Left lung (tissue), 10 donors: Measurements from ENCODE around the gene CRIP3. TPM values are rescaled to one million over a fixed set of nuclear protein-coding genes. Genes with fewer than 3 reads are reported as not detected.
A peak's percentile ranks its signal among the peaks of the same experiment; 100 is the strongest.

Experiments
- ATAC-seq: fragments of 200-7000 bp; cut with Tn5 transposase; one replicate; pipeline ENCODE4 v1.9.1; 2020; ENCODE audit warnings: moderate library complexity
- DNase-seq, 4 donors: peaks; one replicate each; pipeline ENCODE4 v3.0.0-alpha.2; 2013 to 2020
- H3K27ac ChIP-seq, 2 donors: fragments of 200-600 bp; sonication (generic) in 1 of 2; one replicate each; pipeline versions ENCODE4 v1.5.0 to v1.8.0; 2020 to 2021
- H3K27me3 ChIP-seq, 2 donors: fragments of 200-600 bp; sonication (generic) in 1 of 2; one replicate each; pipeline versions ENCODE4 v1.5.0 to v1.8.0; 2020 to 2021
- H3K36me3 ChIP-seq, 2 donors: fragments of 200-600 bp; sonication (generic) in 1 of 2; one replicate each; pipeline versions ENCODE4 v1.5.0 to v1.8.0; 2020 to 2021
- H3K4me1 ChIP-seq, 2 donors: fragments of 200-600 bp; one replicate each; pipeline ENCODE4 v1.8.0; 2021
- H3K4me3 ChIP-seq, 2 donors: fragments of 200-600 bp; sonication (generic) in 1 of 2; one replicate each; pipeline versions ENCODE4 v1.5.0 to v1.8.0; 2020 to 2021; ENCODE audit warnings: mild to moderate bottlenecking in 1 of 2
- H3K9me3 ChIP-seq, 2 donors: fragments of 200-600 bp; sonication (generic) in 1 of 2; one replicate each; pipeline versions ENCODE4 v1.5.0 to v1.8.0; 2020 to 2021
- intact Hi-C, 2 donors: fragments of 100-400 bp; cut with DNase I; formaldehyde crosslinking; loops; one replicate each; pipeline versions ENCODE4 v1.11.2 to v1.14.2; 2022
- polyA plus RNA-seq, 6 donors: library from polyadenylated mRNA; unstranded; fragments of 120-200 nt; gene quantifications; one replicate each; pipeline ENCODE4 v1.2.1, GENCODE V29; 2013; ENCODE audit not compliant: insufficient read length in 6 of 6
- total RNA-seq, 2 donors: library from RNA; stranded (reverse); fragmentation: NEBNext Ultra II Directional; extraction: Animal tissue kit (Norgen Biotek cat#: 25700); gene quantifications; one replicate each; pipeline ENCODE4 v1.2.1, GENCODE V29; 2021
- TF ChIP-seq, protein P1 (sequence below), 2 donors: fragments of 200-600 bp; sonication (generic) in 1 of 2; IDR thresholded peaks; one replicate each; pipeline versions ENCODE4 v1.5.0 to v1.8.0; 2021; ENCODE audit warnings: antibody characterized with exemption in 2 of 2
- donor health status: DM: no; HTN: yes; CAD: no.
- donor health status: DM: no; HTN: no; CAD: no.

Gene CRIP3
- total and polyA plus RNA-seq, 8 donors, result 0.52 to 7.6 (median 3.8) TPM

GRCh38 chr6:43275801-43276576 is 32.6 kb downstream of the CRIP3 start:
- Histone ChIP-seq H3K4me1 (peaks cover 0 to 16% of the 10 kb centered on the region in 2 donors), H3K27me3 (peaks cover 17 to 78% of the 10 kb centered on the region in 2 donors), H3K9me3 (no peaks in the 10 kb centered on the region), H3K36me3 (no peaks in the 10 kb centered on the region), H3K27ac (no peak overlapping the region), H3K4me3 (no peak overlapping the region)
- ATAC-seq, result no peak
- DNase-seq, result no peak
- TF ChIP-seq, protein P1, sequence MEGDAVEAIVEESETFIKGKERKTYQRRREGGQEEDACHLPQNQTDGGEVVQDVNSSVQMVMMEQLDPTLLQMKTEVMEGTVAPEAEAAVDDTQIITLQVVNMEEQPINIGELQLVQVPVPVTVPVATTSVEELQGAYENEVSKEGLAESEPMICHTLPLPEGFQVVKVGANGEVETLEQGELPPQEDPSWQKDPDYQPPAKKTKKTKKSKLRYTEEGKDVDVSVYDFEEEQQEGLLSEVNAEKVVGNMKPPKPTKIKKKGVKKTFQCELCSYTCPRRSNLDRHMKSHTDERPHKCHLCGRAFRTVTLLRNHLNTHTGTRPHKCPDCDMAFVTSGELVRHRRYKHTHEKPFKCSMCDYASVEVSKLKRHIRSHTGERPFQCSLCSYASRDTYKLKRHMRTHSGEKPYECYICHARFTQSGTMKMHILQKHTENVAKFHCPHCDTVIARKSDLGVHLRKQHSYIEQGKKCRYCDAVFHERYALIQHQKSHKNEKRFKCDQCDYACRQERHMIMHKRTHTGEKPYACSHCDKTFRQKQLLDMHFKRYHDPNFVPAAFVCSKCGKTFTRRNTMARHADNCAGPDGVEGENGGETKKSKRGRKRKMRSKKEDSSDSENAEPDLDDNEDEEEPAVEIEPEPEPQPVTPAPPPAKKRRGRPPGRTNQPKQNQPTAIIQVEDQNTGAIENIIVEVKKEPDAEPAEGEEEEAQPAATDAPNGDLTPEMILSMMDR (IDR thresholded peaks at IDR 0.05), result no peak
- intact Hi-C loops, result no loop called here

DNA sequence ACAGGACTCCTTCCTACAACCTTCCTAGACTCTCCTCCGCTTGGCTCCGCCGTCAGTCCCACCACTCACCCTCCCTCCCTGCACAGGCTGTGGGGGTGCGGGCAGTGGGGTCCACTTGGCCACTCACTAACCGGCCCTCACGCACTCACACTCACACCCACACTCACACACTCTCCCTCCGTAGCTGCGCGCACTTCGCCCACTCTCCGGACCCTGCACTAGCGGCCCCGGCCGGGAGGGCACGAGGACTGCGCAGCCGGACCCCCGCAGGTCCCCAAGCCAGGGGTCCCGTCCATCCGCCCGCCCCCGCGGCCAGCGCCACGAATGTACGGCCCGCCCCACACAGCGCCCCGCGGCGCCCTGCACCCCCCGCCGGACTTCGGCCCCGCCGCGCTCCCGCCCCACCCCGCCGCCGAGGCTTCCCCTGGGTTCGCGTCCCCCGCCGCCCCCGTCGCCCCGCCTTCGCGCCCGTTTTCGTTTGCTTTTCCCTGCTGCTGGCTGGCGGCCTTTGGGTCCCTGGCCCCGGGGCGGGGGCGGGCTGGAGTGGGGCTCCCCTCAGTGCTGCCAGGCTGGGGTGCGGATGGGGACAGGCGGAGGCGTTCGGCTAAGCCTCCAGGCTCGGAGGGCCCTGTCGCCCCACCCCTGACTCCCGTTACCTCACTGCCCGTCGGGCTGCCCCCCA is 33.6 kb downstream of the CRIP3 start:
- H3K4me1 ChIP-seq, result peaks cover 0 to 16% of the 10 kb centered on the region in 2 donors
- no peak overlapping the region for H3K27ac ChIP-seq
- ATAC-seq (peak; percentile 32), DNase-seq (peak in 1 of 4 donors; percentile 78)
- intact Hi-C loops, result no loop called here
- H3K36me3 ChIP-seq, result no peaks in the 10 kb centered on the region
- H3K9me3 ChIP-seq, result no peaks in the 10 kb centered on the region
- H3K27me3 ChIP-seq, result peaks cover 17 to 76% of the 10 kb centered on the region in 2 donors
- TF ChIP-seq, protein P1 (IDR thresholded peaks at IDR 0.05), result no peak
- H3K4me3 ChIP-seq, result peak overlapping the region; percentile 22 to 30

DNA sequence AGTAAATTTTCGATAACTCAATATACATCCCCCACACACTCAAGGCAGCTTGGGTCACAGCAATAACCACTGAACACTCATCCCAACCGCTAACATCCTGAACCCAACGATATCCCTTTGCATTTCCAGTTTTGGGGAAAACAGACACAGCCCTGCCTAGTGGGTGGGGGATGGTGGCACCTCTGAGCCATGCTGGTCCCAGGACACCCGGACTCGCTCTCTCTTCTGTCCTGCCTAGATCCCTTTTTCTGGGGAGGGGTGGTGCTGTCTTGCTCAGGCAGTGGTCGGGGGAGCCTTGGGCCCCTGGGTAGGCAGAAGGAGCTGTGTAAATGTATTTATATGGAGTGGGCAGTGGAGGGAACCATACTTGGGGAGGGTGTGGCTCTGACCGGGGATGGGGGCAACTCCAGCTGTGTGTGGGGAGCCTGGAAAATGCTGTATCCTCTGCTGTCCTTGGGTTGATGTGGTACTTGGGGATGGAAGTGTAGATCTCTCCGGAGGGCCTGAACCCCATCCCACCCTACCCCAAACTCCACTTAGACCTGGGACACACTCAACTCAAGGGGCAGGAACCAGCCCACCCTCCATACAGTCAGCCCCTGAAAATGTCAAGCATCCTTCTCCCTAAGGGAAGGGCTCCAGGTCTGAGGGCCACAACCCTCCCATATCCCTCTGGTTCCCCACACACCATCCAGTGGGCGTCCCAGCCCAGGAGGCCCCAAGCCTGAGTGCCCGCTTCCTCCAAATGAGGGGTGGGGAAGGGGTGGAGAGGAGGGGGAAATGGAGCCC is 34.3 kb downstream of the CRIP3 start:
- Histone ChIP-seq H3K27ac (no peak overlapping the region), H3K4me3 (no peak overlapping the region), H3K27me3 (peaks cover 17 to 77% of the 10 kb centered on the region in 2 donors), H3K36me3 (no peaks in the 10 kb centered on the region), H3K4me1 (peaks cover under 1 to 23% of the 10 kb centered on the region in 2 donors), H3K9me3 (no peaks in the 10 kb centered on the region)
- intact Hi-C loops, result no loop called here
- DNase-seq, result no peak
- no peak for ATAC-seq
- TF ChIP-seq, protein P1 (IDR thresholded peaks at IDR 0.05), result no peak

GRCh38 chr6:43273707-43274106 is 34.9 kb downstream of the CRIP3 start:
- no peaks in the 10 kb centered on the region for H3K36me3 ChIP-seq
- no peak overlapping the region for H3K4me3 ChIP-seq
- intact Hi-C loops, result no loop called here
- no peak for DNase-seq
- H3K27ac ChIP-seq, result no peak overlapping the region
- peaks cover 5 to 30% of the 10 kb centered on the region in 2 donors for H3K4me1 ChIP-seq
- ATAC-seq, result no peak
- peaks cover 17 to 83% of the 10 kb centered on the region in 2 donors for H3K27me3 ChIP-seq
- TF ChIP-seq, protein P1 (IDR thresholded peaks at IDR 0.05), result no peak
- no peaks in the 10 kb centered on the region for H3K9me3 ChIP-seq
